Measurements from ENCODE around the gene TMBIM6. TPM values are rescaled to one million over a fixed set of nuclear protein-coding genes. Genes with fewer than 3 reads are reported as not detected.
A peak's percentile ranks its signal among the peaks of the same experiment; 100 is the strongest.

Gene TMBIM6
- total RNA-seq, 1 experiment from 2014 or later: 600 TPM

GRCh38 chr12:49744363-49744885 lies 3.1 kb downstream of the TMBIM6 start:
- TF ChIP-seq CTCF (IDR thresholded peaks at IDR 0.05; ENCODE audit: unreplicated experiment): no peak
- Mint-ChIP-seq H3K27ac (ENCODE audit: unreplicated experiment) (no peak overlapping the region), H3K9me3 (ENCODE audit: low read depth, unreplicated experiment) (no peaks in the 10 kb centered on the region), H3K4me1 (ENCODE audit: low read depth, unreplicated experiment) (peaks cover 10% of the 10 kb centered on the region), H3K36me3 (ENCODE audit: insufficient read depth, unreplicated experiment) (peaks cover 37% of the 10 kb centered on the region), H3K27me3 (ENCODE audit: unreplicated experiment) (no peaks in the 10 kb centered on the region), H3K4me3 (ENCODE audit: low read depth, unreplicated experiment) (peak overlapping the region; percentile 22)
- BruUV-seq (replicated peaks): no TSS peak
- intact Hi-C loops (cut with micrococcal nuclease; ENCODE audit: unreplicated experiment): no loop called here
- DNase-seq: no peak
- CTCF ChIA-PET: no interaction called here

GRCh38 chr12:49748306-49748705 lies 6.9 kb downstream of the TMBIM6 start:
- Mint-ChIP-seq H3K27me3 (ENCODE audit: unreplicated experiment) (no peaks in the 10 kb centered on the region), H3K9me3 (ENCODE audit: low read depth, unreplicated experiment) (no peaks in the 10 kb centered on the region), H3K4me1 (ENCODE audit: low read depth, unreplicated experiment) (peaks cover 22% of the 10 kb centered on the region), H3K27ac (ENCODE audit: unreplicated experiment) (no peak overlapping the region), H3K36me3 (ENCODE audit: insufficient read depth, unreplicated experiment) (peaks cover 37% of the 10 kb centered on the region), H3K4me3 (ENCODE audit: low read depth, unreplicated experiment) (no peak overlapping the region)
- no TSS peak for BruUV-seq (replicated peaks)
- intact Hi-C loops (cut with micrococcal nuclease; ENCODE audit: unreplicated experiment): no loop called here
- CTCF ChIA-PET: no interaction called here
- no peak for TF ChIP-seq CTCF (IDR thresholded peaks at IDR 0.05; ENCODE audit: unreplicated experiment)
- no peak for DNase-seq

- CTCF ChIA-PET: no interaction called here
- no peak for TF ChIP-seq CTCF (IDR thresholded peaks at IDR 0.05; ENCODE audit: unreplicated experiment)
- BruUV-seq (replicated peaks): no TSS peak
- H3K27me3 Mint-ChIP-seq (ENCODE audit: unreplicated experiment): no peaks in the 10 kb centered on the region
- no peak overlapping the region for H3K4me3 Mint-ChIP-seq (ENCODE audit: low read depth, unreplicated experiment)
- H3K9me3 Mint-ChIP-seq (ENCODE audit: low read depth, unreplicated experiment): no peaks in the 10 kb centered on the region
- intact Hi-C loops (cut with micrococcal nuclease; ENCODE audit: unreplicated experiment): no loop called here
- H3K36me3 Mint-ChIP-seq (ENCODE audit: insufficient read depth, unreplicated experiment): peaks cover 36% of the 10 kb centered on the region
- DNase-seq: no peak
- H3K4me1 Mint-ChIP-seq (ENCODE audit: low read depth, unreplicated experiment): peaks cover 22% of the 10 kb centered on the region
- no peak overlapping the region for H3K27ac Mint-ChIP-seq (ENCODE audit: unreplicated experiment)
Measured at GRCh38 chr12:49748800-49749199, 7.4 kb downstream of the TMBIM6 start.

- no TSS peak for BruUV-seq (replicated peaks)
- Mint-ChIP-seq H3K27ac (ENCODE audit: unreplicated experiment) (peak overlapping the region; percentile 89), H3K9me3 (ENCODE audit: low read depth, unreplicated experiment) (no peaks in the 10 kb centered on the region), H3K4me1 (ENCODE audit: low read depth, unreplicated experiment) (peaks cover 12% of the 10 kb centered on the region), H3K27me3 (ENCODE audit: unreplicated experiment) (no peaks in the 10 kb centered on the region), H3K4me3 (ENCODE audit: low read depth, unreplicated experiment) (peak overlapping the region; percentile 19), H3K36me3 (ENCODE audit: insufficient read depth, unreplicated experiment) (peaks cover 43% of the 10 kb centered on the region)
- CTCF ChIA-PET: no interaction called here
- no peak for TF ChIP-seq CTCF (IDR thresholded peaks at IDR 0.05; ENCODE audit: unreplicated experiment)
- intact Hi-C loops (cut with micrococcal nuclease; ENCODE audit: unreplicated experiment): no loop called here
- DNase-seq: no peak
Measured at GRCh38 chr12:49750027-49750995, 9.0 kb downstream of the TMBIM6 start.

All from Calu3 (cell line).